Measurements from ENCODE around the gene KCNN3. TPM values are rescaled to one million over a fixed set of nuclear protein-coding genes. Genes with fewer than 3 reads are reported as not detected.

Gene KCNN3
- total RNA-seq, 1 experiment from 2014 or later: 1.3 TPM

DNA sequence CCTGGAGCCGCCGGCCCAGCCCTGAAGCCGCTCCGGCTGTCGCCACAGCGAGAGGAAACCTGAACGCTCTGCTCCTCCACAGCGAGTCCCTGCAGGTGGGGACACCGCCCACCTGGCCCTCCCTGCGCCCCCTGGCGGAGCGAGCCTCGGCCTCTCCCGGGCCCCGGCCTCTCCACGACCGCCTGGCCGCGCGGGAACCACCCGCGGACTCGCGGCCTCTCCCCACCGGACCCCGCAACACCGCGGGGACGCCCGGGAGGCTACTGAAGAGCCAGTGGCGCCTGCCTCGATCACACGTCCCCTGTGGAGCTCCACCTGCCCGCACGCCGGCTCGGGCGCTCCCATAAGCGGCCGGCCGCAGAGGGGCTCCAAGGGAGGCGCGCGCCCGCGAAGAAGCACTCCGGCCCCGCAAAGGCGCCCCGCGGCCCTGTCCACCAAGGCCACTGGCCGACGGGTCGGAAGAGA lies 109.6 kb downstream of the KCNN3 start (continued):
- TF ChIP-seq, protein P1, sequence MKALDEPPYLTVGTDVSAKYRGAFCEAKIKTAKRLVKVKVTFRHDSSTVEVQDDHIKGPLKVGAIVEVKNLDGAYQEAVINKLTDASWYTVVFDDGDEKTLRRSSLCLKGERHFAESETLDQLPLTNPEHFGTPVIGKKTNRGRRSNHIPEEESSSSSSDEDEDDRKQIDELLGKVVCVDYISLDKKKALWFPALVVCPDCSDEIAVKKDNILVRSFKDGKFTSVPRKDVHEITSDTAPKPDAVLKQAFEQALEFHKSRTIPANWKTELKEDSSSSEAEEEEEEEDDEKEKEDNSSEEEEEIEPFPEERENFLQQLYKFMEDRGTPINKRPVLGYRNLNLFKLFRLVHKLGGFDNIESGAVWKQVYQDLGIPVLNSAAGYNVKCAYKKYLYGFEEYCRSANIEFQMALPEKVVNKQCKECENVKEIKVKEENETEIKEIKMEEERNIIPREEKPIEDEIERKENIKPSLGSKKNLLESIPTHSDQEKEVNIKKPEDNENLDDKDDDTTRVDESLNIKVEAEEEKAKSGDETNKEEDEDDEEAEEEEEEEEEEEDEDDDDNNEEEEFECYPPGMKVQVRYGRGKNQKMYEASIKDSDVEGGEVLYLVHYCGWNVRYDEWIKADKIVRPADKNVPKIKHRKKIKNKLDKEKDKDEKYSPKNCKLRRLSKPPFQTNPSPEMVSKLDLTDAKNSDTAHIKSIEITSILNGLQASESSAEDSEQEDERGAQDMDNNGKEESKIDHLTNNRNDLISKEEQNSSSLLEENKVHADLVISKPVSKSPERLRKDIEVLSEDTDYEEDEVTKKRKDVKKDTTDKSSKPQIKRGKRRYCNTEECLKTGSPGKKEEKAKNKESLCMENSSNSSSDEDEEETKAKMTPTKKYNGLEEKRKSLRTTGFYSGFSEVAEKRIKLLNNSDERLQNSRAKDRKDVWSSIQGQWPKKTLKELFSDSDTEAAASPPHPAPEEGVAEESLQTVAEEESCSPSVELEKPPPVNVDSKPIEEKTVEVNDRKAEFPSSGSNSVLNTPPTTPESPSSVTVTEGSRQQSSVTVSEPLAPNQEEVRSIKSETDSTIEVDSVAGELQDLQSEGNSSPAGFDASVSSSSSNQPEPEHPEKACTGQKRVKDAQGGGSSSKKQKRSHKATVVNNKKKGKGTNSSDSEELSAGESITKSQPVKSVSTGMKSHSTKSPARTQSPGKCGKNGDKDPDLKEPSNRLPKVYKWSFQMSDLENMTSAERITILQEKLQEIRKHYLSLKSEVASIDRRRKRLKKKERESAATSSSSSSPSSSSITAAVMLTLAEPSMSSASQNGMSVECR (CRISPR knock-in tag; IDR thresholded peaks at IDR 0.05; ENCODE audit: borderline replicate concordance): 0 out of 2 replicates have a peak, but pooled peaks have one; percentile 37
- TF ChIP-seq NR3C1 (CRISPR knock-in tag; conservative IDR thresholded peaks at IDR 0.05; ENCODE audit: low read depth) (0 out of 2 replicates have a peak, but pooled peaks have one; percentile 50), EMX1 (CRISPR knock-in tag; IDR thresholded peaks at IDR 0.05) (no peak)

GRCh38 chr1:154759793-154760192 lies 110.3 kb downstream of the KCNN3 start:
- H3K4me1 Mint-ChIP-seq: no peaks in the 10 kb centered on the region
- ChIA-PET CTCF (interaction anchor here (0.6 to 4.0 kb wide), 16 partner anchors 10 to 280 kb away, joined by 3 to 23 read pairs (median 6); partner anchors contain the start of gene CHRNB2), POLR2A (no interaction called here)
- TF ChIP-seq SMAD4 (CRISPR knock-in tag; IDR thresholded peaks at IDR 0.05) (no peak), MYBL2 (CRISPR knock-in tag; IDR thresholded peaks at IDR 0.05) (no peak), AFF4 (CRISPR knock-in tag; IDR thresholded peaks at IDR 0.05; ENCODE audit: borderline replicate concordance) (no peak), ESRRA (CRISPR knock-in tag; IDR thresholded peaks at IDR 0.05; ENCODE audit: borderline replicate concordance) (no peak), ZNF138 (CRISPR knock-in tag; conservative IDR thresholded peaks at IDR 0.05) (no peak), ZBTB21 (CRISPR knock-in tag; IDR thresholded peaks at IDR 0.05; ENCODE audit: borderline replicate concordance) (no peak), NFE2L1 (CRISPR knock-in tag; IDR thresholded peaks at IDR 0.05) (no peak), RORB (CRISPR knock-in tag; IDR thresholded peaks at IDR 0.05) (no peak), NR3C1 (CRISPR knock-in tag; conservative IDR thresholded peaks at IDR 0.05; ENCODE audit: low read depth) (no peak), ELF4 (CRISPR knock-in tag; IDR thresholded peaks at IDR 0.05; ENCODE audit: low read depth) (no peak), RELA (CRISPR knock-in tag; IDR thresholded peaks at IDR 0.05; ENCODE audit: borderline replicate concordance) (no peak), ETV6 (CRISPR knock-in tag; IDR thresholded peaks at IDR 0.05) (no peak), TP53 (CRISPR knock-in tag; IDR thresholded peaks at IDR 0.05) (no peak)
- TF ChIP-seq, protein P2, sequence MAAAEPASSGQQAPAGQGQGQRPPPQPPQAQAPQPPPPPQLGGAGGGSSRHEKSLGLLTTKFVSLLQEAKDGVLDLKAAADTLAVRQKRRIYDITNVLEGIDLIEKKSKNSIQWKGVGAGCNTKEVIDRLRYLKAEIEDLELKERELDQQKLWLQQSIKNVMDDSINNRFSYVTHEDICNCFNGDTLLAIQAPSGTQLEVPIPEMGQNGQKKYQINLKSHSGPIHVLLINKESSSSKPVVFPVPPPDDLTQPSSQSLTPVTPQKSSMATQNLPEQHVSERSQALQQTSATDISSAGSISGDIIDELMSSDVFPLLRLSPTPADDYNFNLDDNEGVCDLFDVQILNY (CRISPR knock-in tag; IDR thresholded peaks at IDR 0.05): no peak
- TF ChIP-seq, protein P3, sequence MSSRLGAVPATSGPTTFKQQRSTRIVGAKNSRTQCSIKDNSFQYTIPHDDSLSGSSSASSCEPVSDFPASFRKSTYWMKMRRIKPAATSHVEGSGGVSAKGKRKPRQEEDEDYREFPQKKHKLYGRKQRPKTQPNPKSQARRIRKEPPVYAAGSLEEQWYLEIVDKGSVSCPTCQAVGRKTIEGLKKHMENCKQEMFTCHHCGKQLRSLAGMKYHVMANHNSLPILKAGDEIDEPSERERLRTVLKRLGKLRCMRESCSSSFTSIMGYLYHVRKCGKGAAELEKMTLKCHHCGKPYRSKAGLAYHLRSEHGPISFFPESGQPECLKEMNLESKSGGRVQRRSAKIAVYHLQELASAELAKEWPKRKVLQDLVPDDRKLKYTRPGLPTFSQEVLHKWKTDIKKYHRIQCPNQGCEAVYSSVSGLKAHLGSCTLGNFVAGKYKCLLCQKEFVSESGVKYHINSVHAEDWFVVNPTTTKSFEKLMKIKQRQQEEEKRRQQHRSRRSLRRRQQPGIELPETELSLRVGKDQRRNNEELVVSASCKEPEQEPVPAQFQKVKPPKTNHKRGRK (CRISPR knock-in tag; IDR thresholded peaks at IDR 0.05; ENCODE audit: borderline replicate concordance): no peak
- TF ChIP-seq, protein P4, sequence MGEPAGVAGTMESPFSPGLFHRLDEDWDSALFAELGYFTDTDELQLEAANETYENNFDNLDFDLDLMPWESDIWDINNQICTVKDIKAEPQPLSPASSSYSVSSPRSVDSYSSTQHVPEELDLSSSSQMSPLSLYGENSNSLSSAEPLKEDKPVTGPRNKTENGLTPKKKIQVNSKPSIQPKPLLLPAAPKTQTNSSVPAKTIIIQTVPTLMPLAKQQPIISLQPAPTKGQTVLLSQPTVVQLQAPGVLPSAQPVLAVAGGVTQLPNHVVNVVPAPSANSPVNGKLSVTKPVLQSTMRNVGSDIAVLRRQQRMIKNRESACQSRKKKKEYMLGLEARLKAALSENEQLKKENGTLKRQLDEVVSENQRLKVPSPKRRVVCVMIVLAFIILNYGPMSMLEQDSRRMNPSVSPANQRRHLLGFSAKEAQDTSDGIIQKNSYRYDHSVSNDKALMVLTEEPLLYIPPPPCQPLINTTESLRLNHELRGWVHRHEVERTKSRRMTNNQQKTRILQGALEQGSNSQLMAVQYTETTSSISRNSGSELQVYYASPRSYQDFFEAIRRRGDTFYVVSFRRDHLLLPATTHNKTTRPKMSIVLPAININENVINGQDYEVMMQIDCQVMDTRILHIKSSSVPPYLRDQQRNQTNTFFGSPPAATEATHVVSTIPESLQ (CRISPR knock-in tag; IDR thresholded peaks at IDR 0.05): no peak
- TF ChIP-seq, protein P5, sequence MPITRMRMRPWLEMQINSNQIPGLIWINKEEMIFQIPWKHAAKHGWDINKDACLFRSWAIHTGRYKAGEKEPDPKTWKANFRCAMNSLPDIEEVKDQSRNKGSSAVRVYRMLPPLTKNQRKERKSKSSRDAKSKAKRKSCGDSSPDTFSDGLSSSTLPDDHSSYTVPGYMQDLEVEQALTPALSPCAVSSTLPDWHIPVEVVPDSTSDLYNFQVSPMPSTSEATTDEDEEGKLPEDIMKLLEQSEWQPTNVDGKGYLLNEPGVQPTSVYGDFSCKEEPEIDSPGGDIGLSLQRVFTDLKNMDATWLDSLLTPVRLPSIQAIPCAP (CRISPR knock-in tag; IDR thresholded peaks at IDR 0.05): no peak
- TF ChIP-seq, protein P6, sequence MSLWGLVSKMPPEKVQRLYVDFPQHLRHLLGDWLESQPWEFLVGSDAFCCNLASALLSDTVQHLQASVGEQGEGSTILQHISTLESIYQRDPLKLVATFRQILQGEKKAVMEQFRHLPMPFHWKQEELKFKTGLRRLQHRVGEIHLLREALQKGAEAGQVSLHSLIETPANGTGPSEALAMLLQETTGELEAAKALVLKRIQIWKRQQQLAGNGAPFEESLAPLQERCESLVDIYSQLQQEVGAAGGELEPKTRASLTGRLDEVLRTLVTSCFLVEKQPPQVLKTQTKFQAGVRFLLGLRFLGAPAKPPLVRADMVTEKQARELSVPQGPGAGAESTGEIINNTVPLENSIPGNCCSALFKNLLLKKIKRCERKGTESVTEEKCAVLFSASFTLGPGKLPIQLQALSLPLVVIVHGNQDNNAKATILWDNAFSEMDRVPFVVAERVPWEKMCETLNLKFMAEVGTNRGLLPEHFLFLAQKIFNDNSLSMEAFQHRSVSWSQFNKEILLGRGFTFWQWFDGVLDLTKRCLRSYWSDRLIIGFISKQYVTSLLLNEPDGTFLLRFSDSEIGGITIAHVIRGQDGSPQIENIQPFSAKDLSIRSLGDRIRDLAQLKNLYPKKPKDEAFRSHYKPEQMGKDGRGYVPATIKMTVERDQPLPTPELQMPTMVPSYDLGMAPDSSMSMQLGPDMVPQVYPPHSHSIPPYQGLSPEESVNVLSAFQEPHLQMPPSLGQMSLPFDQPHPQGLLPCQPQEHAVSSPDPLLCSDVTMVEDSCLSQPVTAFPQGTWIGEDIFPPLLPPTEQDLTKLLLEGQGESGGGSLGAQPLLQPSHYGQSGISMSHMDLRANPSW (CRISPR knock-in tag; conservative IDR thresholded peaks at IDR 0.05; ENCODE audit: low read depth): no peak
- no peak for ATAC-seq
- peak overlapping the region; percentile 48; the same call in 1 of the 2 replicates for H3K4me3 Mint-ChIP-seq
- DNase-seq (ENCODE audit: low spot score): no peak
- H3K27me3 Mint-ChIP-seq (ENCODE audit: low read depth): peaks cover 24% of the 10 kb centered on the region
- no peaks in the 10 kb centered on the region for H3K36me3 Mint-ChIP-seq
- no peaks in the 10 kb centered on the region for H3K9me3 Mint-ChIP-seq
- no peak overlapping the region for H3K27ac Mint-ChIP-seq

Measured in WTC11 (cell line).